Fibroblast of skin of back (primary cell): Measurements from ENCODE around the gene LMBRD2.

ENCODE experiments used
- DNase-seq: peaks from one replicate; pipeline ENCODE4 v3.0.0-alpha.2; 2013

LMBRD2 gene

DNA sequence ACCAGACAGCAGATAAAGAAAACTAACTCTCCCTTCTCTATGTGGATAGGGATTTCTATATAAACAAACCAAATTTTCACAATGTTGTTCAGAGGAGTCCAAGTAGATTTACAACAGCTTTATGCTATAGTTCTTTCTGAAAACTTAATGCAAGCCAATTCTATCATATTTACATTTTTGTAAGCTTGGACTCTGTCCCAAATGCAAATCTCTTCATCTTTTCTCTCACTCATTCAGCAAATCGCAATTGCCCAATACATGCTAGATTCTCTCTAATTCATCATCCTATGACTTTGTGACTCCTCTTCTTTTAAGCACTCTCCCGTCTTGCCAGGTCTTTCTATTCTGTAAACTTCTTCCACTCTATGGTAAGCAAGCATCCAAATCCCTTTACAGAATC lies 45.9 kb downstream of the LMBRD2 start:
- DNase-seq = no peak

DNA sequence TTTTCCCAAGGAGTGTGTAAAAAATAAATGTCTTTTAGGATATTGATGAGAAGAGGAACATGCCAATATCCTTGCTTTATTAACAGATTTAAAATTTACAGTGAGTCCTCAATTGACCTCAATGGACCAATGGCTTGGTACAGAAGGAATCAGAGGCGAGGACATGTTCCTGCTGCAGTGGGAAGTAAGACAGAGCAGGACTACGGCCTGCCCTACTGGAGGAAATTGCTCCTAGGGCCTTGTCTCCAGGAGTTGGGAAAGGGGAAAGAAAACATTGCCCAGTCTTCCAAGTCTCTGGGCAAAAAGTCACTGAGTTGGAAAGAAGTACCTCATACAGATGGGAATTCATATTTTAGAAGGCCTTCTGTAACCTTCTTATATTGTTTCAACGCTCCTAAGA lies 51.9 kb downstream of the LMBRD2 start:
- DNase-seq = no peak

DNA sequence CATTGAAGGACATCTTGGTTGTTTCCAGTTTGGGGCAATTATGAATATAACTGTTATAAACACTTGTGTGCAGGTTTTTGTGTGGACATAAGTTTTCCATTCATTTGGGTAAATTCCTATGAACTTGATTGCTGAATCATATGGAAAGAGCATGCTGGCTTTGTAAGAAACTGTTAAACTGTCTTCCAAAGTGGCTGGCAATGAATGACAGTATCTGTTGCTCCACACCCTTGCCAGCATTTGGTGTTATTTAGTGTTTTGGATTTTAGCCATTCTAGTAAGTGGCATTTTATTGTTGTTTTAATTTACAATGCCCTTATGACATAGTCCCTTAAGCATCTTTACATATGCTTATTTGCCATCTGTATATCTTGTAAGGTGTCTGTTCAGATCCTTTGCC lies 55.2 kb downstream of the LMBRD2 start:
- DNase-seq = no peak

DNA sequence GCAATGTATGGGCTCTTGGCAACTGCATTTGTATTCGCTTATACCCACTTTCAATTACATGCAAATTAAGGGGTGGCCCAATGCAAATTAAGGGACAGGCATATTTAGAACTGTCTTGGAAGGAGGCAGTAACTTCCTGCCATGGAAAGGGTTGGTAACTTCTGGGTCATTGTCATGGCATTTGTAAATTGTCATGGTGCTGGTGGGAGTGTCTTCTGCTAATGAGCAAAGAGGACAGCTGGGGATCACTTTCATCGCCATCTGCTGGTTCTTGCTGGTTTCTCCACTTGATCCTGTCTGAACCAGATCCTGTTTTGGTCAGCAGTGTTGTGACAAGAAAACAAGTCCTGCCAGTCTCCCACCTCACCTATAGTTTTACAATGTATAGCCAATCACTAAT lies 61.7 kb downstream of the LMBRD2 start:
- DNase-seq = peak; percentile 45

DNA sequence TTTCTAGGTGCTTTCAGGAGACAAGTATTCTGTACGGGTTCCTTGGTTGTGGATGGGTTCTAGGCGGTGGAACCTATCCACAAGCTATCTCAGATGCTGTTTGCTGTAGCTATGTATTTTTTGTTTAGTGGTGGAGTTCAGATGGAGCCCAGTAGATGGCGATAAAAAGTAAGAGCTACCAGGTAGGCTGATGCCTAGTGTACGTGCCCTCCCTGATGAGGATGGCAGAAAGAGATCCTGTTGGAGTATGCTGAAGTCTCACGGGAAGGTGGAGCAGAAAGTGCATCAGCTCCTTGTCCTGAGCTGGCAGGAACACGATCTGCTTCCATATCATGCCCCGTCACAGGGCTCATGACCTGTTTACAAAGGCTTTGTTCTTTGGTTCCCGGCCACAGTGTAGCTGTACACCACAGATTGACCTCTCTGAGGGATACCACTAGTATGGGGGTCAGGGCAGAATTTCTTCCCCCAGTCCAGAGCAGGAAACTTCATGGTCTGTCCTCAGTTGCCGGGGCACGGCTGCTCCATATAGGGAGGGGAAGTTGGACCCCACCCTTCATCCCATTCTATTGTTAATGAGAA lies 72.4 kb downstream of the LMBRD2 start:
- DNase-seq = peak; percentile 54

DNA sequence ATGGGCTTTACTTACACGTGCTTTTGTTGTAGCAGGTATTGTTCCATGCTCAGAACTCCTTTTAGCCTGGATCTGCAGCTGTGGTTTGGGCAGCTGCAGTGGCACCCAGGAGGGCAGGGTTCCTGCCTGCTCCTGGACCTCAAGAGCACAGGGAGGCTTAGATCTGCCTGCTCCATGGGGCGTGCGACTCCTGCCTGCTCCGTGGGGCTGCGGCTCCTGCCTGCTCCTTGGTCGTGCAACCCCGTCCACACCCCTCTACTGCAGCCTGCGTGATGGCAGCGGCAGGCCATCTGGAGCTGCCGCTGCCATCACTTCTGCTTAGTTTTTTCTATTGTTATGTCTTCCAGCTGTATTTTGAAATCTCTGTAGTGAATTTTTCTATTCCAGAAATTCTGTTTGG lies 73.3 kb downstream of the LMBRD2 start:
- DNase-seq = no peak

DNA sequence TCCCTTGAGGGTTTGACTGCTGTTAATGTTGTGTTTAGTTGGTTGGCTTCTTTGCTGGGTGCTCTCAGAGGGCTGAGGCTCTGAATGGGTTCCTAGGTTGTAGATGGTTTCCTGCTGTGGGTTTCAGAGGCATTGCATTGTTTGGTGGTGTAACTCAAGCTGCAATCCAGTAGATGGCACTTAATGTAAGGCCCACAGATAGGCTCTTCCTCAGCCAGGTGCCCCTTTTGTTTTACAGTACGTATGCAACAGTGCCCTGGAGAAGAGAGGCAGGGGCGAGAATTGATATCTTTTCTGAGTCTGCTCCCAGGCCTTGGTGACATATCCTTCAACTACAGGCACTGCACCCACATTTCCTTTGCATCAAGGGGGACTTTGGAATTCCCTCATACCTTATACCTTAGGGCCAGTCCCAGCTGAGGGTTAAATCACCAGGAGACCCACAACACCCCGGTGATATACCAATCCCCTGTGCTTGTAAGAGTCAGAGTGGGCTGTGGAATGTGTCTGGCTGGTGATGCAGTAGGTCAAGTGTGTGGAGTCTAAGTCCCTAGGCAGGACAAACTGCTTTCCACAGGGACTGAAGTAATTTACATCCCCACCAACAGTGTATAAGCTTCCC lies 78.0 kb downstream of the LMBRD2 start:
- no peak for DNase-seq

DNA sequence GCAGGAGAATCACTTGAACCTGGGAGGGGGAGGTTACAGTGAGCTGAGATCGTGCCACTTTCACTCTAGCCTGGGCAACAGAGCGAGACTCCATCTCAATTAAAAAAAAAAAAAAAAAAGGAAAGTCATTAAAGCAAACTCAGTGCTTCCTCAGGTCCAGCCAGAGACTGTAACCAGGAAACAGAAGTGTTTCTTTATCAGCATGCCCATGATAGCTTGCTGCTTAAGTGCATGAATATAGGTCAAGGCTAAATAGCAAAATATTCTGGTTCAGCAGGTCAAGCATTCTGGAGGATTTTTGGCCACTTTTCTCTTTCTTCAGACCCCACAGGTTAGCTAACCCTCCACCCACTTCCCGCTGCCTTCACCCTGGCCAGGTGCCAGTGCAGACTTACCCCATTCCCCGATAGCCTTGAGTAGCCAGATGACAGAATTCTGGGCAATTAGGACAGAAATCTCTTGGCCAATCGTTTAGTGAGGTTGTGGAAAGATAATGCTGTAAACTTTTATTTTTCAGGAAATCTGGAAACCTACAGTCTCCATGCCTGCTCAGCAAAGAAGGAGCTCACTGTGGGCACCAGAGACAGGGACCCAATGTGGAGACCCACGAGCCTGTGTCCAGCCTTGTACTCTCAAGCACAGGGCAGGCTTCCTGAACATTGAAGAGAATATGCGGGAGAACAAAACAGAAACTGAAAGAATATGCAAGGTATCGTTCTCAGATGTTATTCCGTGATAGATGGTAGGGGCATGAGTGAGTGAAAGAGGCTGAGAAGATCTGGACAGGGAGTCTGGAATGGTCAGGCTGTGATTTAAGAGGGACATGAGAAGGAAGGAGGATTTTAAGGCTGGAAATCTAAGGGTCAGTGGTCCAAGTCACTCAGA lies 80.8 kb downstream of the LMBRD2 start:
- DNase-seq = no peak

DNA sequence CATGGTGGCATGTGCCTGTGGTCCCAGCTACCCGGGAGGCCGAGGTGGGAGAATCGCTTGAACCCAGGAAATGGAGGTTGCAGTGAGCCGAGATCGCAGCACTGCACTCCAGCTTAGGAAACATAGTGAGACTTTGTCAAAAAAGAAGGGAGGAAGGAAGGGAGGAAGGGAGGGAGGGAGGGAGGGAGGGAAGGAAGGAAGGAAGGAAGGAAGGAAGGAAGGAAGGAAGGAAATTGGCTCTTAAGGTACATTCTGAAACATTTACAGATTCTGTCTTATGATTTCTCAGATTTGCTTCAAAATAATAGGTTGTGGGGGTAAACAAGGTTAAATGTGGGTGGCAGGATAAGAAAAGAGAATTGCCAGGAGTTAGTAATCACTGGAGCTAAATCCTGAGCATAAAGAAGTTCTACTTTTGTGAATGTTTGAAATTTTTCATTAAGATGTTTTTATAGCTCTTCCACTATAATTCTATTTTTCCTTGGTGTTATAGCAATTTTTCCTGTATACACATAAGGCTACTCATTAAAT lies 82.9 kb downstream of the LMBRD2 start:
- DNase-seq = no peak

DNA sequence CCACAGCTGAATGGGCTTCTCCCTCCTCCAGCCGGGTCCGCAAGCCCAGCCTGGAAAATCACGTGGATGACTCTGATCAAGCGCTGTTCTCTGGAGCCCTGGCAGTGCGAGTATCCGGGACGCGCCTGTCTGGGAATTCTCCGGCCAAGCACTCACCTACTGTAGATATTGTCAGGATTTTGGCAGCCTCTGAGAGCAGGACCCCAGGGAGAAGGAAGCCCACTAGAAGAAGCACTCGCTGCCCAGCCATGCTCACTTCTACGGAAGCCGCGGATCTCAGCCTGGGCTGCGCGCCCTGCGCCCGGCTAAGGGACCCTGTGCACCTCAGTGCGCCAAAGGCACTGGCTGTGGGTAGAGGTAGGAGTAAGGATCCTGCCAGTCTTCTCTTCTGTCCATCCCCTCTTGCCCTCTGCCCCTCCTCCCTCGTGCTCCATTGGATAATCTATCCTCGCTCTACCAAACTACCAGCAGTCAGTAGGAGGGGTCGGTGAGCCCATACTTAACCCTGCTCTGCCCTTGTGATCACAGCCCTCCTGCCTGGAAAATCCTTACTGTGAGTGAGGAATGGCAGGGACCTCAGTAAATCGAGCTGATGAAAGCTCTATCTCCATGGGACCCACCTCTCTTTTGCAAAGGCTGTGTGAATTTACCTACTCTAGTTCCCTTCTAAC lies 85.0 kb downstream of the LMBRD2 start, which contains the start of gene UGT3A2:
UGT3A2 (minus strand) TSS at position 343 of the 671 bp plus-strand sequence; CDS start at position 250, 93 bp downstream.
- DNase-seq = no peak

DNA sequence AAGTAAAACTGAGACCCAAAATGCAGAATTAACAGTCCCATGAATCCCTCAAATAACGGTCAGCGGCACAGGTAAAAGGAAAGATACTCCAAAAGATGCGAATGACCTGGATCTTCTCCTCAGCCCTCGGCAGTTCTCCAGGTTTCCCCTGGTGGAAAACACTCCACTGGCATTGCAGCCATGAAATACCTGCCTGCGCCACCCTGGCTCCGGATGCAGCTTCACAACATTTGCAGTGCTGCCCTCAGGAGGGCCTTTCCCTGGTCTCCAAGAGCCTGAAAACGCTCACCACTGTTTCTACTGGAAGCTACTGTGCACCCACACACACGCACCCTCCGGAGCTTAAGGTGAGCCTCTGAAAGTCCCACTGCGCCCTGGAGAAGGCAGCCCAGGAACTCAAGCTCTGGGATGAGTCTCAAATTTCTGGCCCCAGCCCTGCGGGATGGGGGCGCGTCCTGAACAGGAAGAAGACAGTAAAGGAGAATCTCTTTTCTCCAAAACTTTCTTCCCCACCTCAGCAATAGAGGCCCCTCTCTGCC lies 85.6 kb downstream of the LMBRD2 start:
- DNase-seq = no peak

DNA sequence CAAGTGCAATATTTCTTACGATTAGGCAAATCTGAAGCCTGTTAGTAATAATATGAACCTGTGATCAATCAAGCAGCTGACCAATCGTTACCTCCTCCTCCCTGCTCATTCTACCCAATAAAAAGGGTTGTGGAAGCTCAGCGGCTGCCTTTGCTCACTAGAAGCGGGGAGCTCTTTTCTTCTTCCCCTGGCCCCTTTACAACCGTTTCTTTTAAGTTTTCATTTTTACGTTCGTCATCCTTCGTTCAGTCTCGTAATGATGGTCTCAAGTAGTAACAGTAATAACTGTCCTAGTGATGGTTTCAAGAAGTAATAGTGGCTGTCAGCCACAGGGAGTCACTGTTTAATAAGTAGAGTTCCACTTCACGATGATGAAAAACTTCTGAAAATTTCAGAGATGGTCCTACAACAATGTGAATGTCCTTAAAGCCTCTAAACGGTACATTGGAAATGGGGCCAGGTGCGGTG lies 91.2 kb downstream of the LMBRD2 start:
- DNase-seq = peak; percentile 29

DNA sequence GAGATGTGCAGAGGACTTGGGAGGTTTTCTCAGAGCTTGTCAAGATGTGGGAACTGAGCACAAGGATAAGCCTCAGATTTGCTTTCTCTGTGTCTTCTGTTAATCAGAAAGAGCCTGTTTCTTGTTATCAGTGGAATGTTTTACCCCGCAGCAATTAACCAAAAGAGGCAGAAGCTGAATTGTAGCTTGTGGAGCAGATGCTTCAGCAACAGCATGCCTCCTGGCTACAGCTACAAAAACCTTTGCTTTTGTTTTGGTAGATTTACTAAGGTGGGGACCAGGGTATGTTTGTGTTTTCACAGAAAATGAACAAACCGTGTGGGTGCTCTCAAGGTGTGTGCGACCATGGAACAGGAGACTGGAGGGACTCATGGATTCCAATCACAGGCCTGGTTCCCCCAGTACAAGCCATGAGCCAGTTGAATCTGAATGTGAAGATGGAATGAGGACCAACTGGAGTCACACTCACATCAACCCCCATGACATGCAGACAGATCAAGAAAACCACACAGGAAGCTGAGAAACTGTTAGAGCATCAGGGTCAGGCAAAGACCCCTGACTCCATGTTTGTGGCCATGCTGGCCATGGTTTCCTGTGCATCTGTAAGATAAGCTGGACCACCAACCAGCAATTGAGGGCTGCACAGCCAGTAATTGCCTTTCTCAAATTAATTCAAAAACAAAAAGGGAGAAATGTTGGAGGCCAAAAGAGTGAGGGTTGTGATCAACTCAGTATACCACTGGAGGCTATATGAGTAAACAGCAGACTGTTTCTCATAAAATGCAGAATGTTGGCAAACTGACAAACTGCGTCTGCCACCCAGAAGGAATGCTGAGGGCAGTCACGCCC lies 91.9 kb downstream of the LMBRD2 start:
- DNase-seq = peak; percentile 39

DNA sequence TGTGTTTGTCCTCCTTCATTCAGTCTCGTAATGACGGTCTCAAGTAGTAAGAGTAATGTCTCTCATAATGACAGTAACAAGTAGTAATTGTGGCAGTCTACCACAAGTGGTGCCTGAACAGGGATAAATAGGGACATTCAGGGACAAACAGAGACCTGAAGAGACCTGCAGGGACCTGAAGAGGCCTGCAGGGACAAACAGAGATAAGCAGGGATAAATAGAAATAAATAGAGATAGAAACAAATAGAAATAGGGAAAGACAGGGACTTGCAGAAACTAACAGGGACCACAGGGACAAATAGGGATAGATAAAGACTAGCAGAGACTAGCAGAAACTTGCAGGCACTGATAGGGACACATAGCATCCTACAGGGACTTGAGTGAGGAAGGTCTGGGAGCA lies 92.9 kb downstream of the LMBRD2 start:
- DNase-seq = no peak

DNA sequence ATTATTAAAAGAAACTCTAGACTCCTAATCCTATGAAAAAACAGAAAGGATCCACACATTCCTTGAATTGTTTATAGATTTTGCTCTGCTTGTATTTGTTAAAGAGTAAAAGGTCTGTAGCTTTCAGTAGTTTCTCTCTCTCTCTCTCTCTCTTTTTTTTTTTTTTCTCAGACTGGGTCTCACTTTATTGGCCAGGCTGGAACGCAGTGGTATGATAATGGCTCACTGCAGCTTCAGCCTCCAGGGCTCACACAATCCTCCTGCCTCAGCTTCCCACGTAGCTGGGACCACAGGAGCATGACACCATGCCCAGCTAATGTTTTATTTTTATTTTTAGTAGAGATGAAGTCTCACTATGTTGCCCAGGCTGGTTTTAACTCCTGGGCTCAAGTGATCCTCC lies 94.3 kb downstream of the LMBRD2 start:
- no peak for DNase-seq

DNA sequence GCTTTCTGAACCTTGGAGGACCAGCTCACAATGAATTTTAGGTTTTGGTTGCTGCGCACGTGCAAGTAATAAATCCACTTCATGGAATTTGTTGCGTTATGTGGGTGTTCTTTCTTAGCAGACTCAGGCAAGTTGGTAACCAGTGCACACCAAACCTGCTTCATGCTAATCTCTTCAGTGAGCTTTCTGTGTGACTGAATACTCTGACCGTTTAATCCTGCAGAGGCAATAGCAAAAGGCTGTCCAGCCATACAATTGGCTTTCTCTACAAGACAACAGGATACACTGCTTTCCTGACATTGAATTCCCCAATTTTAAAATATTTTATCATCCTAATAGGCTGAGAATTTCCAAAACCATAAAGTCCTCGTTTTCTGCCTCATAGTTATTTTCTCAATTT lies 95.3 kb downstream of the LMBRD2 start:
- no peak for DNase-seq

DNA sequence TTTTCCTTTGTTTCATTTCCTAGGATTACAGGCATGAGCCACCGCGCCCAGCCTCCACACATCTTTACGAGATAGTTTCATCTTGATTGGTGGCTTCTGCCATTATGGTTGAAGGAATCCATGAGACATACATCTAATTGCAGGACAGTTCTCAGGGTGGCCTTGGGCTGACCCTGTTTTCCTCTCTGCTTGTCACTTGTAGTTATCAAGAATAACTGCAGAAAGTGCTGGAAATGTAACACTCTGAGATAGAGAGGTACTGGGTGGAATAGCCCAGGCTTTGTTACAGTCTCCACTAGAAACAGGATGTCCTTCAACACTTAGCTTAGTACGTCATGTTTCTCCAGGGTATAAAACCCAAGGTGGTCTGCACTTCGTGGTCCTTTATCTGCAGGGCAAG lies 95.7 kb downstream of the LMBRD2 start:
- DNase-seq = no peak

DNA sequence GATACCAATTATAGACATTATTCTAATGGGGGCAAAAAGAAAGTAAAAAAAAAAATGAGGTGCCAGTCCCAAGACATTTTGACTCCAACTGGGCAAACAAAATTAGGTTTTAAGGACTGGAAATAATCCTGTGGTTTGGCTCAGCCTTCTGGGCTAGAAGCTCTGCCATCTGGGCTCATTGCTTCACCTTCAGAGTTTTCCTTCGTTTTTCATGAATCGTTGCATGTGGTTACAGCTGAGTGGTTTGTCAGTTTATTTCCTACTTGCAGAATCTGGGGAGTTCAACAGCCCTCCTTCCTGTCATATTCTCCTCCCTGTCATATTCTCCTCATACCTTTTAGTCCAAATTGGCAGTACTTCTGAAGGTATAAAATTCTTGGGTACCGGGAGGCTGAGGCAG lies 97.0 kb downstream of the LMBRD2 start:
- no peak for DNase-seq

DNA sequence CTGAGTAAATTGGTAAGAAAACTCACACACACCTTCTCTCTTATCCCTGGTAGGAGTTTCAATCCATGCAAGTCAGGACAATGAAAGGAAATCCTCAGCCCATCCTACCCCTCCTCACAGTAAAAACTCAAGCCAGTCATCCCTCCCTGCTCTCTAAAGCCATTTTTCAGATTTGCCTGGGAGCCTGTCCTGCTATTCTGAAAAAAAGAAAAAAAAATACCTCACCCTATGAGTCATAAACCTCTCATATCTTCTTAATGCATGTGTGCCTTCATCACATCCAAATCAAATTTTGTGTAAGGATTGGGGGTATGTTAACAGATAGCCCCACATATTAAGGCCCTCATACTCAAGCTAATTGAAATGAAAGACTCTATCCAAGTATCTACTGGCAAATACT lies 99.1 kb downstream of the LMBRD2 start:
- peak; percentile 9 for DNase-seq

DNA sequence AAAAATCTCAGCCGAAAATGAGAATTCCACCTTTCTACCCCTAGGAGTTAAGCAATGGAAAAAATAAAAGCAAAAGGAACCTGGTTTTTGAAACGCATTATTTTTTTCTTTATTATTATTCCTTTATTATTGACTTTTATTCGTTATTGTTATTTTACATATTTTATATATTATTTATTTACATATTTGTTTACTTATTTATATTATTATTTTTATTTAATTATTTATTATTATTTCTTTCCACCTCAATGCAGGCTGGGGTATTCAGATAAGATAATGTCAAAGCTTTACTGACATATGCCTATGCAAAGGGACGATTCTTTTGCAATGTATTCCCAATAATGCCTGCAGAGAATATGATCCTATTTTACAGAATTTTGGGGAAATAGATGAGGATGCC lies 101.7 kb downstream of the LMBRD2 start:
- no peak for DNase-seq
